Heart right ventricle (tissue), 16 donors: ENCODE measurements around the gene CASP8AP2. TPM values are rescaled to one million over a fixed set of nuclear protein-coding genes. Genes with fewer than 3 reads are reported as not detected.
"Not testable (repeated sequence)": the region's sequence is repeated elsewhere in the genome, so short reads cannot be mapped to it uniquely, and the experiment has no call there.

Source experiments
- ATAC-seq, 8 donors: fragments of 200-7000 bp; cut with Tn5 transposase; one replicate each; pipeline ENCODE4 v1.9.1; 2020; ENCODE audit warnings: mild to moderate bottlenecking in 8 of 8, moderate library complexity in 8 of 8, moderate number of reproducible peaks in 1 of 8
- DNase-seq, 2 donors: peaks; one replicate each; pipeline ENCODE4 v3.0.0-alpha.2; 2020
- H3K27ac ChIP-seq, 10 donors: fragments of 200-600 bp; sonication (generic) in 2 of 10; one replicate each; pipeline versions ENCODE4 v1.5.0 to v1.8.0; 2020 to 2022; ENCODE audit warnings: mild to moderate bottlenecking in 3 of 10
- H3K27me3 ChIP-seq, 7 donors: fragments of 200-600 bp; one replicate each; pipeline ENCODE4 v1.8.0; 2021 to 2022; ENCODE audit warnings: mild to moderate bottlenecking in 2 of 7
- H3K36me3 ChIP-seq, 9 donors: fragments of 200-600 bp; sonication (generic) in 1 of 9; one replicate each; pipeline versions ENCODE4 v1.5.0 to v1.8.0; 2020 to 2022; ENCODE audit warnings: mild to moderate bottlenecking in 2 of 9
- H3K4me1 ChIP-seq, 9 donors: fragments of 200-600 bp; sonication (generic) in 1 of 9; one replicate each; pipeline versions ENCODE4 v1.5.0 to v1.8.0; 2020 to 2022; ENCODE audit warnings: mild to moderate bottlenecking in 4 of 9
- H3K4me3 ChIP-seq, 10 donors: fragments of 200-600 bp; sonication (generic) in 2 of 10; one replicate each; pipeline versions ENCODE4 v1.5.0 to v1.8.0; 2020 to 2022; ENCODE audit warnings: mild to moderate bottlenecking in 7 of 10, moderate library complexity in 2 of 10
- H3K9me3 ChIP-seq, 11 donors: fragments of 200-600 bp in 10 of 11; sonication (generic) in 2 of 11; one replicate each; pipeline versions ENCODE4 v1.5.0 to v1.8.0; 2013 to 2022; ENCODE audit warnings: mild to moderate bottlenecking in 2 of 11, control low read depth in 1 of 11, moderate library complexity in 1 of 11
- CTCF ChIP-seq, 9 donors: fragments of 200-600 bp; sonication (generic) in 2 of 9; IDR thresholded peaks; one replicate each; pipeline versions ENCODE4 v1.5.0 to v1.8.0; 2021 to 2022; ENCODE audit warnings: antibody characterized with exemption in 9 of 9, mild to moderate bottlenecking in 5 of 9, moderate library complexity in 1 of 9
- WGBS, 2 donors: extraction: QIAGEN DNeasy Blood & Tissue Kit; methylation state at CpG; one replicate each; pipeline ENCODE4 v1.1.7; 2013; ENCODE audit warnings: inconsistent platforms in 1 of 2; 5-methylcytosine and 5-hydroxymethylcytosine counted together
- intact Hi-C, 10 donors: fragments of 100-400 bp; cut with DNase I; formaldehyde crosslinking; loops; one replicate each; pipeline versions ENCODE4 v1.11.1 to v1.14.2; 2022
- polyA plus RNA-seq, 2 donors: library from polyadenylated mRNA; stranded (reverse); fragments of 200-250 nt; gene quantifications; one replicate each; pipeline ENCODE4 v1.2.3, GENCODE V29; 2013
- total RNA-seq, 10 donors: library from RNA; stranded (reverse); fragmentation: NEBNext Ultra II Directional in 3 of 10; extraction: Animal tissue kit (Norgen Biotek cat#: 25700) in 3 of 10; gene quantifications; one replicate each; pipeline versions ENCODE4 v1.2.1 to v1.2.4, GENCODE V29; 2021 to 2023
- donor health status: Arrhythmogenic right ventricular cardiomyopathy.
- donor health status: ischemic (EF 13 %, LVEDD 7.1; RV severe dilation, severe dysfunction).
- donor health status: healthy with polysubstance abuse.
- donor health status: DM: no; HTN: yes; CAD: no.
- donor health status: DM: no; HTN: no; CAD: no.
- donor health status: ischemic (EF 25% LVEDD 6.9; RV normal size, moderate dysfunction).
- donor health status: ischemic (EF 25% LVEDD 5.7; RV mildly dilated, moderate dysfunction).
- donor health status: healthy.
- donor health status: DM: yes; HTN: yes; CAD: no.
- donor health status: Ischemic cardiomyopathy.
- donor health status: ischemic (EF 35%, LVEDD 5.7; RV mildly dilated, moderate dysfunction).
- donor health status: nonischemic (EF 11% LVEDD 7.7; RV severe dilation, severe dysfunction).
- donor health status: DM: yes; HTN: yes; CAD: no.
- donor health status: PGD.
- donor health status: ischemic (EF 29% LVEDD 5.4; RV normal size, mild dysfunction).
- donor health status: nonischemic (EF 23%, LVEDD 6.1; RV moderate dilation, normal function).

Gene CASP8AP2
- total and polyA plus RNA-seq, 12 donors = 2.2 to 15.9 (median 10.9) TPM

GRCh38 chr6:89895276-89895874, 65.7 kb downstream of the CASP8AP2 start:
- H3K36me3 ChIP-seq = no peaks in the 10 kb centered on the region
- no peak overlapping the region for H3K27ac ChIP-seq
- H3K4me3 ChIP-seq = no peak overlapping the region
- TF ChIP-seq CTCF (IDR thresholded peaks at IDR 0.05) = no peak
- H3K4me1 ChIP-seq = no peaks in the 10 kb centered on the region
- WGBS, 2 donors = 39 to 40% methylated on average over 8 of the region's 8 CpGs
- peaks cover 0 to 44% (median 30%) of the 10 kb centered on the region in 7 donors for H3K27me3 ChIP-seq
- DNase-seq (peak in 1 of 2 donors; percentile 20), ATAC-seq (peak in 6 of 8 donors; percentile 35 to 83 (median 74))
- H3K9me3 ChIP-seq = no peaks in the 10 kb centered on the region
- intact Hi-C loops = no loop called here

- intact Hi-C loops, H3K27me3 ChIP-seq, H3K4me1 ChIP-seq, H3K4me3 ChIP-seq, H3K36me3 ChIP-seq, DNase-seq: not testable (repeated sequence)
- Histone ChIP-seq H3K9me3 (peaks cover 0 to 14% (median 0%) of the 10 kb centered on the region in 11 donors), H3K27ac (peak overlapping the region in 2 of 10 donors; percentile 15 to 21)
- 52 to 56% methylated on average over 10 of the region's 10 CpGs for WGBS, 2 donors
- peak in 1 of 8 donors; percentile 31 for ATAC-seq
Measured at GRCh38 chr6:89910001-89910901, 80.6 kb downstream of the CASP8AP2 start.

GRCh38 chr6:89910902-89911240, 81.2 kb downstream of the CASP8AP2 start:
- Histone ChIP-seq H3K4me1 (no peaks in the 10 kb centered on the region), H3K27me3 (peaks cover 0 to 4% (median 0%) of the 10 kb centered on the region in 7 donors), H3K27ac (peak overlapping the region in 1 of 10 donors; percentile 21), H3K4me3 (no peak overlapping the region), H3K36me3 (no peaks in the 10 kb centered on the region), H3K9me3 (peaks cover 0 to 20% (median 3%) of the 10 kb centered on the region in 11 donors)
- DNase-seq (no peak), ATAC-seq (no peak)
- intact Hi-C loops = no loop called here
- WGBS, 2 donors = 51 to 63% methylated on average over 1 of the region's 1 CpG
- no peak for TF ChIP-seq CTCF (IDR thresholded peaks at IDR 0.05)

- ATAC-seq (no peak), DNase-seq (no peak)
- H3K4me3 ChIP-seq = no peak overlapping the region
- peaks cover 0 to 5% (median 0%) of the 10 kb centered on the region in 7 donors for H3K27me3 ChIP-seq
- WGBS, 2 donors = 81 to 98% methylated on average over 3 of the region's 3 CpGs
- H3K4me1 ChIP-seq = no peaks in the 10 kb centered on the region
- H3K27ac ChIP-seq = no peak overlapping the region
- H3K9me3 ChIP-seq = peaks cover 0 to 29% (median 15%) of the 10 kb centered on the region in 11 donors
- no peaks in the 10 kb centered on the region for H3K36me3 ChIP-seq
- intact Hi-C loops = no loop called here
- no peak for TF ChIP-seq CTCF (IDR thresholded peaks at IDR 0.05)
Measured at GRCh38 chr6:89916136-89916920, 86.6 kb downstream of the CASP8AP2 start.
